ENCODE results near the gene FIBCD1. TPM values are rescaled to one million over a fixed set of nuclear protein-coding genes. Genes with fewer than 3 reads are reported as not detected.

FIBCD1 gene
- total RNA-seq, 1 experiment from 2014 or later = 5.3 TPM

- peak; percentile 76 for DNase-seq (ENCODE audit: low spot score)
These were observed 2.5 kb downstream of the FIBCD1 start for GRCh38 chr9:130936285-130937117.

GRCh38 chr9:130935648-130936271 lies 3.3 kb downstream of the FIBCD1 start:
- DNase-seq (ENCODE audit: low spot score) = no peak

- no peak for DNase-seq (ENCODE audit: low spot score)
These were observed 4.1 kb downstream of the FIBCD1 start for GRCh38 chr9:130934702-130935647.

GRCh38 chr9:130934246-130934645 lies 4.8 kb downstream of the FIBCD1 start:
- no peak for DNase-seq (ENCODE audit: low spot score)

- no peak for DNase-seq (ENCODE audit: low spot score)
These were observed 5.7 kb downstream of the FIBCD1 start for GRCh38 chr9:130933114-130934046.

GRCh38 chr9:130932255-130933079 lies 6.6 kb downstream of the FIBCD1 start:
- DNase-seq (ENCODE audit: low spot score) = no peak

- DNase-seq (ENCODE audit: low spot score) = no peak
These were observed 7.4 kb downstream of the FIBCD1 start for GRCh38 chr9:130931508-130932254.

GRCh38 chr9:130930804-130931349 lies 8.2 kb downstream of the FIBCD1 start:
- no peak for DNase-seq (ENCODE audit: low spot score)

- no peak for DNase-seq (ENCODE audit: low spot score)
These were observed 8.8 kb downstream of the FIBCD1 start for GRCh38 chr9:130930132-130930803.

- DNase-seq (ENCODE audit: low spot score) = no peak
These were observed 9.4 kb downstream of the FIBCD1 start for GRCh38 chr9:130929571-130930038.

- DNase-seq (ENCODE audit: low spot score) = peak; percentile 75
These were observed 10.8 kb downstream of the FIBCD1 start for GRCh38 chr9:130927995-130928900.

GRCh38 chr9:130927338-130927737 lies 11.7 kb downstream of the FIBCD1 start:
- no peak for DNase-seq (ENCODE audit: low spot score)

- DNase-seq (ENCODE audit: low spot score) = no peak
These were observed 13.9 kb downstream of the FIBCD1 start for GRCh38 chr9:130925050-130925678.

- DNase-seq (ENCODE audit: low spot score) = no peak
These were observed 14.6 kb downstream of the FIBCD1 start for GRCh38 chr9:130924448-130924788.

- no peak for DNase-seq (ENCODE audit: low spot score)
These were observed 15.2 kb downstream of the FIBCD1 start for GRCh38 chr9:130923611-130924447.

Measured in H4 (cell line).